Measurements from ENCODE around the gene IL1R1.
A peak's percentile ranks its signal among the peaks of the same experiment; 100 is the strongest.

The IL1R1 gene

DNA sequence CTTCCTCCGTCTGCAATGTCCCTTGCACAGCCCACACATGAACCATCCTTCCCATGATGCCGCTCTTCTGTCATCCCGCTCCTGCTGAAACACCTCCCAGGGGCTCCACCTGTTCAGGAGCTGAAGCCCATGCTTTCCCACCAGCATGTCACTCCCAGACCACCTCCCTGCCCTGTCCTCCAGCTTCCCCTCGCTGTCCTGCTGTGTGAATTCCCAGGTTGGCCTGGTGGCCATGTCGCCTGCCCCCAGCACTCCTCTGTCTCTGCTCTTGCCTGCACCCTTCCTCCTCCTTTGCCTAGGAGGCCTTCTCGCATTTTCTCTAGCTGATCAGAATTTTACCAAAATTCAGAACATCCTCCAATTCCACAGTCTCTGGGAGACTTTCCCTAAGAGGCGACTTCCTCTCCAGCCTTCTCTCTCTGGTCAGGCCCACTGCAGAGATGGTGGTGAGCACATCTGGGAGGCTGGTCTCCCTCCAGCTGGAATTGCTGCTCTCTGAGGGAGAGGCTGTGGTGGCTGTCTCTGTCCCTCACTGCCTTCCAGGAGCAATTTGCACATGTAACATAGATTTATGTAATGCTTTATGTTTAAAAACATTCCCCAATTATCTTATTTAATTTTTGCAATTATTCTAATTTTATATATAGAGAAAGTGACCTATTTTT, 35.4 kb downstream of the IL1R1 start:
- no peak for DNase-seq

DNA sequence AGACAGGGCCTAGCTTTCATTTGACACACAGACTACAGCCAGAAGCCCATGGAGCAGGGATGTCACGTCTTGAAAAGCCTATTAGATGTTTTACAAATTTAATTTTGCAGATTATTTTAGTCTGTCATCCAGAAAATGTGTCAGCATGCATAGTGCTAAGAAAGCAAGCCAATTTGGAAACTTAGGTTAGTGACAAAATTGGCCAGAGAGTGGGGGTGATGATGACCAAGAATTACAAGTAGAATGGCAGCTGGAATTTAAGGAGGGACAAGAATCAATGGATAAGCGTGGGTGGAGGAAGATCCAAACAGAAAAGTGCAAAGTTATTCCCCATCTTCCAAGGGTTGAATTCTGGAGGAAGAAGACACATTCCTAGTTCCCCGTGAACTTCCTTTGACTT, 36.5 kb downstream of the IL1R1 start:
- DNase-seq = no peak

DNA sequence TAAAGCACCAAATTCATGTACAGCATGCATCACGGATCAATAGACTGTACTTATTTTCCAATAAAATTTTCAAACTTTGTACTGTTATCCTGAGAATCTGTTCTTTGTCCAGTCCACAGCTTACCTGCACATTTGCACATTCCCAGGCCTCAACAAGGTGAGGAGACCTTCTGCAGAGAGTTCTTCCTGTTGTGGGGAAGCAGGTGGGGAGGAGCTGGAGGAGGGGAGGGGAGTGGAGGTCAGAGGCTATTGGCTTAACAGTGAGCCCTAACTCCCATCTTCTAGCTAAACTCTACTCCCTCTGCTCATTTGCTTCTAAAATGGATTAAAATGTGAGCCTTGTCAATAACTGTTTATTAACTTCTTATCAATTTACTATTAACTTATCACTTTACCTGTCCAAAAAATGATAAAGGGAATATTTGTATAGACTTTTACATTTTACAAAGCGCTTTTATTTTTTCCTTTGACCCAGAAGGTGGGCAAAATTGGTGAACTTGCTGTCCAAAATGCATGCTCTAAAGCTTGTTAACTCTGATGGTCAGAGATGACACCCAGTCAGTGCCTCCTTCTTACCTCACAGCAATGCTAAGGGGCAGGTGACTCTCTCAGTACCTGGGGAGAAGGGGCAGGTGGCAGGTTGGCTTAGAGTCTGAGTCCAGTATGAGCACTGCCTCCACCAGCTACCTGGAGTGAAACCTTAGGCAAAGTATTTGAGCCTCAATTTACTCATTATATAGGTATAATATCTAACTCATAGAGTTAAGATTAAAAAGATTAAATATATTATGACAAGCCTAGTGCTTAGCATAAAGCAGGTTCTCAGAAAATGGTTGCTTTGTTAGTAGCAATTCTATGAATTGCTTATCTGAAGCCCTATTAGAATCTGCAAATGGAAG, 37.5 kb downstream of the IL1R1 start:
- DNase-seq = no peak

DNA sequence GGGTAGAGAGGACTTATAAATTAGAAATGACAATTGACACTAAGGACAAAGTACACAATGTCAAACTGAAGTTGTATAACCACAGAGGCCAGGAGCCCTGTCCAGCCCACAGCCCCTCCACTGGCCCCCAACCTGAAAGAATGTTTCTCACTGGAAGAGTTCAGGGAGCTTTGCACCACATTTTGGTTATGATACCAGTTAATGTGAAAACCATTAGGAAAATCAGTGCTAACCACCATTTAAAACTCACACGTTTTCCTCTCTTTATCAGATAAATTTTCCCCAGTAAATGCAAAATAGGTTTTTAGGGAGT, 38.1 kb downstream of the IL1R1 start:
- DNase-seq = no peak

DNA sequence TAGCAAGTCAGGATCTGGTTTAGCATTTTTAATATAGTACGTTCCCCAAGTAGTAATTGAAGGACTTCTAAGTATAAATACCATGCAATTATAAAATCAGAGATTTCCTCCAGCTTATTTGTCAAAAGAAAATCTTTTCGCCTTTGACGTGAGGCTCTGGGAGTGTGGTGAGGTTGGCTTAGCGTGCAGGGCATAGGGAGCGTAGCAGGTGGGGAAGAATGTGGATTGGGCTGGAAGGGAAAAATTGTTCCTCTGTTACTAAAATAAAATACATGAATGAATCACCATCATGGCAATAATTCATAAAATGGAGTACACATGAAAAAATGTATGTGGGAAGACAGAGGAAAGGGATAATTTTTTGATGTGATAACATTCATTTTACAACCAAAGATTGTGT, 38.8 kb downstream of the IL1R1 start:
- DNase-seq = no peak

DNA sequence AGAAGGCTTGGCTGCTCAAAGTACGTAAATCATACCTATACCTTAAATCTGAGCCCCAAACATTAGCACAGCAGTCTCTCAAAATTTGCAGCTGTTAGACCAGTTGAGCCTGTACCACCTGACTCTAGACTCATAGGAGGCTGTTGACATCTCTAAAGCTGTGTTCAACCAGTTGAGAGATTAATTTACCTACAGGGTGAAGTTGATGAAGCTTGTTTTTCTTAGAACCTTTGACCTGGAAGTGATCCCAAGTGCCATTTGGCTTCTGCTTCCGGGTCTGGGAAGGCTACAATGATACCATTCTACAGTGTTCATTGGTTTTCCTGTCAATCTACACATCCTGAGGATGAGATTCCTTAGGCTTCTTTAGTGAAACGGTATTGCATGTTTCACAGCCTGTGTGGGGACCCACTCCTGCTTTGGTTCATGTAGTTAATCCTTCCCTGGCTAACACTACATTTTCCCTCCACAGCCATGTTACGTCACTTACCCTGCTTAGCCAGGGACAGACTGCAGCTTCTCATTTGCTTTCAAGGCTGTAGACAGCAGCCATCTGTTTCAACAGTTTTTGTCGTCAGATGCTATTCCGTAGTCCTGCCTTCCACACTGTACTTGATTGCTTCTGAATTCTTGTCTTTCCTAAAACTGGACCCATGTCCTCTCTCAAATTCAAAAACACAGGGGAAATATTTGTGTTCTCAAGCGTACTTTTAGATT, 39.5 kb downstream of the IL1R1 start:
- no peak for DNase-seq

DNA sequence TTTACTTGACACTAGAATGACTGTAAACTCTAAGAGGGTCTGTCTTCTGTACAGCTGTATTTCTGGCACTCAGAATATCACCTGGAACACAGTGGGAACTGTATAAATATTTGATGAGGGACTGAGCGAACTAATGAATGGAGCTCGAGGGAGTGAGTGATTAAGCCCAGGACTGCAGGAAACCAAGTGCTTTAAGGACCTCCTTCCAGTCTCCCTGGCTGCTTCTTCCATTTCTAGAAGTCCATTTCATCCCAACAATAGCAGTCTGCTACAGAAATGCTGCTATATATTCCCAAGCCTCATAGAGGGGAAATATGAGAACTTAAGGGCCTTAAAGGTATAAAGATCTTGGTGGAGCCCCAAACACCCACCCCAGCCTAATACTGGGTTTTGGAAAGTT, 41.5 kb downstream of the IL1R1 start:
- DNase-seq = no peak

DNA sequence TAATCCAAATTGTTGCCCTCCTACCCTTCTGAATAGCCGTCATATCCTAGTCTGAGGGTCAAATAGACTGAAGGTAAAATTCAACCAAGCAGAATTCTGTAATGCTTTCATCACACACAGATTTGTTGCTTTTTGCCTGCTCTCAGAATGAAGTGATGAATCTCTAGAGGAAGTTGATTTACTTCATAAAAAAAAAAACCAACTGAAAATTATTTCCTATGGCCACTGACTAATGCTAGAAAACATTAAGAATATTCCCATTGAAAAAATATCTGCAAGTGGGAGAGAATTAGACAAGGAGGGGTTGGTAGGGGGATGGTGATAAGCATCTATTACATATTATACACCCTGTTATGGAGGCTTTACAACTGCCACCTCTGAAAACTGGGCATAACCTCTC, 42.0 kb downstream of the IL1R1 start:
- DNase-seq = no peak

DNA sequence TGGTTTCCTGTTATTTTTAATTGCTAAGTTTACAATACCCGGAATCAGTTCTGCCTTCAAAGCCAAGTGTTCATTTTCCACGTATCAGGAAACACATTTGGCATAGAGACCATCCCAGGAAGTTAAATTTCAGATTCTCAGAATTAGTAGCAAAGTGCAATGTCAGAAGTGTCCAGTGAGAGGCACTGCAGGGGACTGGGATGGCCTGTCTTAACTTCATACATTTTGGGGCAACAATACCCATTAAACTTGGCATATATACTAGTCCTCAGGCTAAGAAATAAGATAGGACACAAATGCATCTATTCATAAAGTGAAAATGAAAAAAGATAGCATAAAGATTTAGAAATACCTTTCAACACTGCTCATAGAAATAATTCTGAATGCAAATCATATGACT, 42.8 kb downstream of the IL1R1 start:
- no peak for DNase-seq

DNA sequence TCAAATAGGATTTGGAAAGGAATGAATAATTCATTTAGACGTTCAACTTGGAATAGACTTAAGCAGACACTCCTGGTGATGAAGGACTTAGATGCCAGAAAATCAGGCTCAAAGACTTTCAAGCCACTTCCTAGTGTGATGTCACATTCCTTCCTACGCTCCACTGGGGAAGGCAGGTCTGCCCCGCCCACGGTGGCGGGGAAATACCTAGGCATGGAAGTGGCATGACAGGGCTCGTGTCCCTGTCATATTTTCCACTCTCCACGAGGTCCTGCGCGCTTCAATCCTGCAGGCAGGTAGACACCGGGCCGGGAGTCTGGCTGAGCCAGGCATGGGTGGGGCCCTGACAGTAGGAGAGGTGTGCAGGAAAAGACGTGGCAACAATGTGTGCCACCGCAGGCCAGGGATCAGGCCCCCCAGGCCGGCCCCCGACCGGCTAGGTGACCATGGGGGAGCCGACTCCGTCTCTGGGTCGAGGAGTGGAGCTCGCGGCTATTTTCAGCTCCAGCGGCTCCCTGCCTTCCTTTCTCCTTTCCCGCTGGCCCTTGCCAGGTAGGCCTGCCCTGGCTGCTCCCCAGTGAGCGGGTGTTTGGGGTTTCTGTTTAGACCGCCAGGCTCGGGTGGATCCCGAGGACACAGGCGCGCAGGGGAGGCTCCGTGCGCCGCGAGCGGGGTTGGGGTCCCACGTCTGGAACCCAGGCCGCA, 44.4 kb downstream of the IL1R1 start, which contains the start of gene IL1RL2:
IL1RL2 (plus strand) TSS at position 233 of the 705 bp plus-strand sequence. CDS start 845 bp downstream, outside the sequence.
- peak; percentile 61 for DNase-seq

DNA sequence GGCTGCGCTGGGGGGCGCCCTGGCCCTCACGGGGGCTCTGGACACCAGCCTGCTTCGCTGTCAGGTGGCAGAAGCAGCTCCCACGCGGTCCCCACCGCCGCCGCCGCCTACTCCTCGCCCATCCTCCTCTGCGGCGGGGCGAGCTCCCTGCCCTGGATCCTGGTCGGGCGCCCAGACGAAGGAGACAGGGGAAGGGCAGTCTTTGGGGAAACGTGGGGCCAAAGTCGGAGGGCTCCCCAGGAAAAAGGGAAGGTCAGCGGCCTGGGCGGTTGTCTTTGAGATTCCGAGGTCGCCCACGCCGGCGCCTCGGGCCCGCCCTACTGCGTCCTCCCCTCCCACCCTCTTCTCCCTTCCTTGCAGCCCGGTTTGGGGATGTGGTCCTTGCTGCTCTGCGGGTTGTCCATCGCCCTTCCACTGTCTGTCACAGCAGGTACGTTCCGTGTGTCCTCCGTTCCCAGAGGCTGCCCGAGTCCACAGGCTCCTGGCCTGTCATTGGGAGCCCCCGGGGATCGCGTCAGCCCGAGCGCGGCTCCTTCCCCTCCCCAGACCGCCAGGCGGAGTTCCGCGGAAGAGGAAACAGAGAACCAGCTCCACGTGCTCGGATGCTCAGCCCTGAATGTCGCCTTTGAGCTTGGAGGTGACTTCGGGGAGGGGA, 45.1 kb downstream of the IL1R1 start:
- peak; percentile 86 for DNase-seq

DNA sequence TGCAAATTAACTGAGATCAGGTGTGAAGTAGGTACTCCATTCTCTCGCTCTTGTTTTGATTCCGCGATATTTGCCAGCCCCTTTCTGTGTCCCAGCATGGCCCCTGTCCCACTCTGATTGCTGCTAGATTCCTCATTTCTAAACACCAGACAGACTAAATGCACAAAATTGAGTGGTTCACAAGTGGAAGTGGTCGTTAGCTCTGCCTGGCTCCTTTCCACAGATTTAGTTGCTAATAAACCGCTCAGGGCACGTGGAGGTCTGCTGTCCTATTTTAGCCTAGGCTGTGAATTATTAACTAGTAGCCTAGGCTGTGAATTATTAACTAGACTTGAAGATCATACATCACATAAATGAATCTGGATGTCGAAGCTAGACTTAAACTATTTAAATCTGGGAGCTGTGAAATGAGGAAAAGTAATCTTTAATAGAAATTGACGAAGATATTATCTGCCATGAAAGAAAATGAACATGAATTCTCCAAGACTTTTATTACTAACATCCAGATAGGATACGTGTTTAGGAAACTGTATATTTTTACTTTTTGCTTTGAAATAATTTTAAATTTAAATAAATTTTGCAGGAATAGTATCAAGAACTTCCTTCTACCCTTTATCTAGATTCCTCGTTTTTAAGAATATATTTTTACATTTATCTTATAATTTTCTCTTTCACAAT, 48.0 kb downstream of the IL1R1 start:
- no peak for DNase-seq

DNA sequence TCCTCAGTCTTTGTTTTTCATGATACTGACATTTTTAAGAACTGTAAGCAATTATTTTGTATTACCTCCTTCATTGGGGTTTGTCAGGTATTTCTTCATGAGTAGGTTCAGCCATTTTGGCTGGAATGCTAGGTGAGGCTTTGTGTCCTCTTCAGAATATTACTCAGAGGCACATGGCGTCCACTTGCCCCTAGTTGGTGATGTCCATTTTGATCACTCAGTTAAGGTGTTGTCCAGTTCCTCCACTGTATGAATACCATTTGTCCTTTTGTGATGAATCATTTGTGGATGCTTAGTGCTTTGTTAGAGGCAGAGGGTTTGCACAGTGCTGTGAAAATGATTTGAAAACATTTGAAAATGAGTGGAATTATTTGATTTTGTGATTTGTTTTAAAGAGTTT, 49.0 kb downstream of the IL1R1 start:
- DNase-seq = no peak

DNA sequence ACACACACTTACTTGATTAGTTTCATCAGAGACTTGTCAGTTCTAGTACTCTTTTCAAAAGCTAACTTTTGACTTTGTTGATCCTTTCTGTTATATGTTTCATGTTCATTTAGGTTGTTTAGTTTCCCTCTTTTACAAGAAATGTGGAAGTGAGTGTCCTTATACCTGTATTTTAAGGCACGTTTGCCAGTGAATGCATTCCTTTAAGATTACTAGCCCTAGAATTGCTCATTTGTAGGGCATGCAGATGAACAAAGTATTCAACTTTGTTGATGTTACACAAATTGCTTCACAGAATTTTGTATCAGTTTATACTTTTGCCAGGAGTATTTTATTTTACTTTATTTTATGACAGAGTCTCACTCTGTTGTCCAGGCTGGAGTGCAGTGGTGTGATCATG, 50.5 kb downstream of the IL1R1 start:
- DNase-seq = no peak

DNA sequence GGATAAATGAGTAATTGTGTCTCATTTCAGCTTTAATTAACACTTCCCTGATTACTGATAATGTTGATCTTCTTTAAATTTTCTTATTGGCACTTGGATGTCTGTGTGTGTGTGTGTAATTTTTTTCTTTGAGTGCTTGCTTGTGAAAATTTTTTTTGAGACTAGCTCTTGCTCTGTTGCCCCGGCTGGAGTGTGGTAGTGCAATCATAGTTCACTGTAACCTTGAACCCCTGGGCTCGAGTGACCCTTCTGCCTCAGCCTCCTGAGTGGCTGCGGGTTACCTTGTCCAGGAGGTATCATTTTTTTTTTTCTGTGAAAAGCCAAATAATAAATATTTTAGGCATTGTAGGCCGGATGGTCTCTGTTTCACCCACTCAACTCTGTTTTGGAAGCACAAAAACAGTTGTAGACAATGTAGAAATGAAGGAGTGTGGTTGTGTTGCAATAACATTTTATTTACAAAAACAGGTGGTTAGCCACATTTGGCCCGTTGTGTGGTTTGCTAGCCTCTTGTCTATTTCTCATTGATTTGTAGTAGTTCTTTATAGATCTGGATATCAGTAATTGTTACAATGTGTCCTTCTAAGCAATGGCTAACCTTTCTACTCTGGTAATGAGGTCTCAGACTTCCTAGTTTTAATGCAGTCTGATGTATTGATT, 52.2 kb downstream of the IL1R1 start:
- DNase-seq = no peak

DNA sequence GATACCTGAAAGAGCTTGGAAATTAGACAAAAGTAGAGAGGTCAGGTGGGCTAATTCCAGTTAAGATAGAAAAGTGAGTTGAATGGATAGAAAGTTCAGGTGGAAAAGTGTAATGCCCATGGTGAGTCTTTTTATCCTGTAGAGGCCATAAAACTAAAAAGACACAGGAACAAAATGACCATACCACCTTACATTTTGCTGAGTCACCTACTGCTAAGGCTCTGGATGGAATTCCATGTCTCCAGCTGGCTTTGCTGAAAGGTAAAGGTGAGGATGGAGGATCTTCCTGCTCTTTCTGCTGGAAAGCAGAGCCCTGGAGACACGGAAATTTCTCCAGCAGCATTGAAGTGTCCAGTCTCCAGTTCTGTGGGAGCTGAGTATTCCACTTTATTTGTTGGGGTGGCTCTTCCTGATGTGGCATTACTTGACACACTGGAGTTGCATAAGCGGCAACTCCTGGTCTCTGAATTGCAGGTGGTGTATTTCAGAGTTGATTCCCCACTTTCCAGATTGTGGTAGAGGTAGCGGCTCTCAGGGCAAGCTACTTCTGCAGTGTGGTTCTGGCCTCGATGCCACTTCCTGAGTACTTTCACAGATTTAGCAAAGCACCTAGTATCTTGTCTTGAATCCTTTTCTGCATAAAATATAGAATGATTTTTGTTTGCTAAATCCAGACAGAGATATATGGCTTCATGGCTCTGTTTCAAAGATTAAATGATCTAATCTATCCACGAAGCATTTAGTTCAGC, 55.0 kb downstream of the IL1R1 start:
- DNase-seq = no peak

DNA sequence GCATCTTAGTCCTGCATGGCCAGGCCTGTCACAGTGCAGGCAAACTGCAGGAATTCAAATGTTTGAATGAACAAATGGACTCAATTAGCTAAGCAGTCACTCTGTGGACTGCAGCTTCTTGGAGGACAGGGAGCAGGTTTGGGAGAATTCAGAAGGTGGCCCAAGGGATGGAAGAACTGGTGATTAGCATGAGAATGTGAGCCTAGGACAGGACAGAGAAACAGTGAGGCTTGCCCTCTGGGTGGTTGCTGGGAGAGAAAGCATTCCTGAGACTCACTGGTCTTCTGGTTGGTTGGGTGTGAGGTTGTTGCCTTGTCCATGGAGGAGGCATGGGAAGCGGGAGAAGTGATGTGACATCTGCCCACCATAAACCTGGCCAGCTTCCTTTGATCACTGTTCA, 58.0 kb downstream of the IL1R1 start:
- no peak for DNase-seq

DNA sequence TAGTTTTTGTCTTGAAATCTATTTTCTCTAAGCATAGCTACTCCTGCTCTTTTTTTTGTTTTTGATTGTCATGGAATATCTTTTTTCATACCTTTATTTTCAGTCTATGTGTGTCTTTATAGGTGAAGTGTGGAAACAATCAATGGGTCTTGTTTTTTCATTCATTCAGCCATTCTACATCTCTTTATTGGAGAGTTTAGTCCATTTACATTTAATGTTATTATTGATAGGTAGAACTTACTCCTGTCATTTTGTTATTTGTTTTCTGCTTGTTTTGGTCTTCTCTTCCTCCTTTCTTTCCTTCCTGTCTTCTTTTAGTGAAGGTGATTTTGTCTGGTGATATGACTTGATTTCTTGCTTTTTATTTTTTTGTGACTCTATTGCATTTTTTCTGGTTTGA, 62.1 kb downstream of the IL1R1 start:
- no peak for DNase-seq

DNA sequence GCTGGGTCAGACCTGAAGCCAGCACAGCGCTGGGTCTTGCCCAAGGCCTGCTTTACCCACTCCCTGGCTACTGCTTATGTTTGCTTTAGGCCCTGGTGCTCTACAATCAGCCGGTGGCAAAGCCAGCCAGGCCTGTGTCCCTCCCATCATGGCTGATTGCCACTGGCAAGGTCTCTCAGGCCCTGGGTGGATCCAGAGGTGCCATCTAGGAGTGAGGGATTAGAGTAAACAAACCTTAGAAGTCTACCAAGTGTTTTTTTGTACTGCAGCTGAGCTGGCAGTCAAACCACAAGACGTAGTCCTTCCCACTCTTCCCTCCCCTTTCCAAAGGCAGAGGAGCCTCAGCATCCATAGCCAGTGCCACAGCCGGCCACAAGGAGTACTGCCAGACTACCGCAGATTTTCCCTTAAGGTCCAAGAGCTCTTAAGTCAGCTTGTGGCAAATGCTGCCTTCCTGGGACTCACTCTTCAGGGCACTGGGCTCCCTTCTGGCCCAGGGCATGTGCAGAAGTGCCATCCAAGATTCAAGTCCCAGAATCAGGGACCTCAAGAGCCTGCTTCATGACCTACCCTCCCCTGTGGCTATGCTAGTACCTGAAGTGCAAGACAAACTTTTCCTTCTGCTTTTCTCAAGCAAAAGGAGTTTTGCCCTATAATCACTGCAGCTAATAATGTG, 64.3 kb downstream of the IL1R1 start:
- no peak for DNase-seq

DNA sequence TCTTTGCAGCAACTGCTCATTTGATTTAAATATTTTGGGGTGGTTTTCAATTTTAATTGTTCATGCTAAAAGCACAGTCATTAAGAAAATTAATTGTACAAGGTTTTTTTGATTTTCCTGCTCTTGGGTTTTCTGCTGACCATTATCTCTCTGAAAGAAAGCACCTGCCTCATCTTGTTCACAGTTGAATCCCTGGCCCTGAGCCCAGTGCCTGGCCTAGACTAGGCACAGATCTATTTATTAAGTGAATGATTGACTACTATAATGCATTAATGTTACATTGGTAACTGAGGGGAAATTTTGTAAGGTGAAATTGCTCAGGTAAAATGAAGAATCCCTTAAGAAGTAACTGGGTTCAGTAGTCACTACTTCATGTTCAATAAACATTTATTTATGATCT, 66.2 kb downstream of the IL1R1 start:
- no peak for DNase-seq
